CD4-positive, alpha-beta T cell (primary cell): ENCODE results near the gene ITPR3. TPM values are rescaled to one million over a fixed set of nuclear protein-coding genes. Genes with fewer than 3 reads are reported as not detected.
A peak's percentile ranks its signal among the peaks of the same experiment; 100 is the strongest.

Source experiments
- ATAC-seq: fragments of 200-7000 bp; cut with Tn5 transposase; one replicate; pipeline ENCODE4 v1.10.0; 2022; ENCODE audit warnings: mild to moderate bottlenecking; ENCODE audit not compliant: poor library complexity
- CTCF ChIA-PET: fragments of 350-600 bp; sonication (Branson Sonifier 250); formaldehyde crosslinking; loops from one replicate; lab custom pipeline; 2021; ENCODE audit warnings: antibody characterized with exemption, inconsistent platforms; lab: Charles Lee
- POLR2A ChIA-PET: fragments of 350-600 bp; sonication (Branson Sonifier 250); formaldehyde crosslinking; loops from one replicate; lab custom pipeline; 2021; ENCODE audit warnings: antibody characterized with exemption, inconsistent platforms; lab: Charles Lee
- DNase-seq, 14 experiments: peaks; one replicate each; pipeline ENCODE4 v3.0.0-alpha.2; 2013 to 2020; ENCODE audit warnings: mixed read lengths in 2 of 14
- H3K27ac ChIP-seq, 2 donors: one replicate each; pipeline versions ENCODE4 v1.5.1 to v1.7.0; 2013; ENCODE audit warnings: low read length in 2 of 2, low read depth in 1 of 2, mild to moderate bottlenecking in 1 of 2
- H3K27me3 ChIP-seq, 2 experiments: 1 replicate in 1 of 2; 2 replicates in 1 of 2; pipeline versions ENCODE4 v1.6.1 to v1.7.0; 2013; ENCODE audit warnings: low read length in 2 of 2, control low read depth in 1 of 2, mild to moderate bottlenecking in 1 of 2, moderate library complexity in 1 of 2; ENCODE audit not compliant: insufficient read depth in 2 of 2, control insufficient read depth in 1 of 2
- H3K36me3 ChIP-seq: one replicate; pipeline ENCODE4 v1.6.1; 2013; ENCODE audit warnings: low read length, control low read depth; ENCODE audit not compliant: insufficient read depth
- H3K4me1 ChIP-seq: one replicate; pipeline ENCODE4 v1.6.1; 2013; ENCODE audit warnings: low read length, control low read depth; ENCODE audit not compliant: insufficient read depth
- H3K4me3 ChIP-seq: one replicate; pipeline ENCODE4 v1.5.1; 2013; ENCODE audit warnings: mild to moderate bottlenecking, low read length, moderate library complexity
- H3K9me3 ChIP-seq, 2 experiments: 1 replicate in 1 of 2; 2 replicates in 1 of 2; pipeline versions ENCODE4 v1.6.1 to v1.7.0; 2013; ENCODE audit warnings: low read length in 2 of 2, mild to moderate bottlenecking in 2 of 2, control low read depth in 1 of 2, moderate library complexity in 1 of 2; ENCODE audit not compliant: control insufficient read depth in 1 of 2, insufficient read depth in 1 of 2
- H3K27ac Mint-ChIP-seq: one replicate; pipeline ENCODE4 v1.8.0; 2020; ENCODE audit warnings: mixed read lengths
- H3K27me3 Mint-ChIP-seq: one replicate; pipeline ENCODE4 v1.8.0; 2021; ENCODE audit warnings: mixed read lengths
- H3K36me3 Mint-ChIP-seq: one replicate; pipeline ENCODE4 v1.8.0; 2021; ENCODE audit warnings: low read depth, mixed read lengths
- H3K4me1 Mint-ChIP-seq: one replicate; pipeline ENCODE4 v1.8.0; 2021; ENCODE audit warnings: low read depth, mixed read lengths
- H3K4me3 Mint-ChIP-seq: one replicate; pipeline ENCODE4 v1.8.0; 2020; ENCODE audit warnings: mild to moderate bottlenecking, mixed read lengths
- H3K9me3 Mint-ChIP-seq: one replicate; pipeline ENCODE4 v1.8.0; 2020; ENCODE audit warnings: mixed read lengths
- intact Hi-C, 2 experiments: fragments of 100-400 bp; cut with DNase I in 1 of 2; cut with micrococcal nuclease in 1 of 2; formaldehyde crosslinking; loops; one replicate each; pipeline versions ENCODE4 v1.15.1 to v1.9.0; 2023 to 2025; cut with DNase I, micrococcal nuclease
- total RNA-seq, 174 experiments: library from RNA in 2 of 174; stranded (reverse) in 2 of 174; gene quantifications; one replicate each; pipeline ENCODE4 v1.2.3 and lab custom pipeline; 2021 to 2026
- TF ChIP-seq, protein P1 (sequence below): fragments of 200-600 bp; IDR thresholded peaks from one replicate; pipeline ENCODE4 v1.8.0; 2022; ENCODE audit warnings: antibody characterized with exemption, mild to moderate bottlenecking

Gene ITPR3
- total RNA-seq, 2 experiments from 2014 or later: 44.5 to 45.5 TPM

DNA sequence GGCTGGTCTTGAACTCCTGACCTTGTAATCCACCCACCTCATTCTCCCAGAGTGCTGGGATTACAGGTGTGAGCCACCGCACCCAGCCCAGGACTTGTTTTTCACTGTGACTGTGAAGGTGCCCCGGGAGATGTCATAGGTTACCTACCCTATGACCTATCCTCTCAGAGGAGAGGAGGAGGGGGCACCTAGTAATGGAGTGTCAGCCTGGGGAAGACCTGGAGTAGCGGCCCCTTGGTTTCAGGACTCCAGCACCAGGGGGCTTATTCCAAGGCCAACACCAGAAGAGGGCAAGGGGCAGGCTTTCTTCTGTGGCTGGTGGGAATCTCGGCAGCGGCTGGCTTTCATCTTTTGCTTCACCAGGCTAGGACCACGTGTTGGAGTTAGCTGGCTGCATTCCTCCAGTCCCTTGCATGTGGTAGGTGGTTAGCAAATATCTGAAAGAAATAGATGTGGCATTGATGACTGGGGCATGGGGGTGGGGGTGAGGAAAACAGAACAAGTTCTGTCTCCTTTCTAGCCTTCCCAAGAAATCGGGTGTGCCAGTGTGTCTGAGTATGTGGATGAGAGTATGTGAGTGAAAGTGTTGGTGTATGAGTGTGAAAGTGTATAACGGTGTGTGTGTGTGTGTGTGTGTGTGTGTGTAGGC lies 7.9 kb upstream of the ITPR3 start:
- ATAC-seq (no peak), DNase-seq (no peak)
- Histone ChIP-seq H3K4me3 (no peak overlapping the region), H3K27ac (no peak overlapping the region), H3K36me3 (no peaks in the 10 kb centered on the region), H3K27me3 (no peaks in the 10 kb centered on the region), H3K4me1 (no peaks in the 10 kb centered on the region), H3K9me3 (peaks cover 0 to 11% of the 10 kb centered on the region in 2 experiments)
- intact Hi-C loops: no loop called here
- Mint-ChIP-seq H3K27me3 (no peaks in the 10 kb centered on the region), H3K36me3 (no peaks in the 10 kb centered on the region), H3K4me1 (no peaks in the 10 kb centered on the region), H3K9me3 (no peaks in the 10 kb centered on the region), H3K4me3 (peak overlapping the region; percentile 69), H3K27ac (no peak overlapping the region)
- POLR2A ChIA-PET: no interaction called here
- TF ChIP-seq, protein P1, sequence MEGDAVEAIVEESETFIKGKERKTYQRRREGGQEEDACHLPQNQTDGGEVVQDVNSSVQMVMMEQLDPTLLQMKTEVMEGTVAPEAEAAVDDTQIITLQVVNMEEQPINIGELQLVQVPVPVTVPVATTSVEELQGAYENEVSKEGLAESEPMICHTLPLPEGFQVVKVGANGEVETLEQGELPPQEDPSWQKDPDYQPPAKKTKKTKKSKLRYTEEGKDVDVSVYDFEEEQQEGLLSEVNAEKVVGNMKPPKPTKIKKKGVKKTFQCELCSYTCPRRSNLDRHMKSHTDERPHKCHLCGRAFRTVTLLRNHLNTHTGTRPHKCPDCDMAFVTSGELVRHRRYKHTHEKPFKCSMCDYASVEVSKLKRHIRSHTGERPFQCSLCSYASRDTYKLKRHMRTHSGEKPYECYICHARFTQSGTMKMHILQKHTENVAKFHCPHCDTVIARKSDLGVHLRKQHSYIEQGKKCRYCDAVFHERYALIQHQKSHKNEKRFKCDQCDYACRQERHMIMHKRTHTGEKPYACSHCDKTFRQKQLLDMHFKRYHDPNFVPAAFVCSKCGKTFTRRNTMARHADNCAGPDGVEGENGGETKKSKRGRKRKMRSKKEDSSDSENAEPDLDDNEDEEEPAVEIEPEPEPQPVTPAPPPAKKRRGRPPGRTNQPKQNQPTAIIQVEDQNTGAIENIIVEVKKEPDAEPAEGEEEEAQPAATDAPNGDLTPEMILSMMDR: no peak
- CTCF ChIA-PET: no interaction called here

DNA sequence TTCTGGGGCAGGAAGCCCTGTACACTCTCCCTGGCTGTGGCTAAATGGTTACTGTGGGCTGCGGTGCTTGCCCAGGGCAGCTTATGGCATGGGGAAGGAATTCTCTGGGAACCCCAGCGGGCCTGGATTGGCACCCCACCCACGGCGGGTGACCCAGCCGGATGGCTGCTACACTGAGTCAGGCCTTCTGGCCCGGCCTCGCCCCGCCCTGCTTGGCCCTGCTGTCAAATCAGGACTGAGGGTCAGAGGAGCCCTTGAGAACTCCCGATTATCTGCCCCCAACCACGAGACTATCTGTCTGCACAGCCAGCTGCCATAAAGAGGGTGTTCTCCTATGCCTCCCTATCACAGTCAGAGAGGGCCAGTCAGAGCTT lies 7.3 kb upstream of the ITPR3 start:
- ChIA-PET CTCF (no interaction called here), POLR2A (no interaction called here)
- no peaks in the 10 kb centered on the region for H3K36me3 Mint-ChIP-seq
- peaks cover 0 to 11% of the 10 kb centered on the region in 2 experiments for H3K9me3 ChIP-seq
- H3K4me3 Mint-ChIP-seq: no peak overlapping the region
- H3K4me1 ChIP-seq: peaks cover 2% of the 10 kb centered on the region
- TF ChIP-seq, protein P1: no peak
- H3K4me1 Mint-ChIP-seq: no peaks in the 10 kb centered on the region
- H3K27me3 Mint-ChIP-seq: no peaks in the 10 kb centered on the region
- no peak overlapping the region for H3K27ac Mint-ChIP-seq
- H3K9me3 Mint-ChIP-seq: no peaks in the 10 kb centered on the region
- intact Hi-C loops: no loop called here
- ATAC-seq (no peak), DNase-seq (no peak)
- H3K27me3 ChIP-seq: no peaks in the 10 kb centered on the region
- no peak overlapping the region for H3K4me3 ChIP-seq
- no peaks in the 10 kb centered on the region for H3K36me3 ChIP-seq
- no peak overlapping the region for H3K27ac ChIP-seq

DNA sequence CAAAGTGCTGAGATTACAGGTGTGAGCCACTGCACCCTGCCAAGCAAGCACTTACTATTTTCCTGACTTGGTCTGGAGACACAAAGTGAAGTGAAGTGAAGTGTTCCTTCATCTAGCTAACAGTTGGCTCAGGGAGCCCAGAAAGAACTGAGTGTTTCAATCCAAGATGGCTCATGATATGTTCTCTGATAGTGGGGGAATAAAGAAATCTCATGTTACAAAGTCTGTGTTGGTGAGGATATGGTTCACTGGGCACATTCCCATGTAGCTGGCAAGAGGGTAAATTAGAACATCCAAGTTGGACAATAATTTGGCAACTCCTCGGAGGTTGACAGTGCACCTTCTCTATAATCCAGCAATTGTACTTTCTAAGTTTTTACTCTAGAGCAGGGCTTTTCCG lies 5.0 kb upstream of the ITPR3 start:
- Mint-ChIP-seq H3K27me3 (no peaks in the 10 kb centered on the region), H3K4me1 (peaks cover 12% of the 10 kb centered on the region), H3K4me3 (no peak overlapping the region), H3K27ac (no peak overlapping the region), H3K9me3 (no peaks in the 10 kb centered on the region), H3K36me3 (peaks cover 9% of the 10 kb centered on the region)
- TF ChIP-seq, protein P1: no peak
- ChIA-PET POLR2A (no interaction called here), CTCF (no interaction called here)
- Histone ChIP-seq H3K4me3 (no peak overlapping the region), H3K36me3 (no peaks in the 10 kb centered on the region), H3K27ac (no peak overlapping the region), H3K27me3 (no peaks in the 10 kb centered on the region), H3K9me3 (peaks cover 0 to 7% of the 10 kb centered on the region in 2 experiments), H3K4me1 (peaks cover 16% of the 10 kb centered on the region)
- no peak for ATAC-seq
- intact Hi-C loops: no loop called here
- DNase-seq: no peak
